GM10847 (cell line): ENCODE measurements around the gene CD2.

Source experiments
- POLR2A ChIP-seq: IDR thresholded peaks from 2 replicates; pipeline ENCODE4 v1.6.1; 2011; ENCODE audit not compliant: insufficient read length; ENCODE audit errors: extremely low read depth

CD2 gene

DNA sequence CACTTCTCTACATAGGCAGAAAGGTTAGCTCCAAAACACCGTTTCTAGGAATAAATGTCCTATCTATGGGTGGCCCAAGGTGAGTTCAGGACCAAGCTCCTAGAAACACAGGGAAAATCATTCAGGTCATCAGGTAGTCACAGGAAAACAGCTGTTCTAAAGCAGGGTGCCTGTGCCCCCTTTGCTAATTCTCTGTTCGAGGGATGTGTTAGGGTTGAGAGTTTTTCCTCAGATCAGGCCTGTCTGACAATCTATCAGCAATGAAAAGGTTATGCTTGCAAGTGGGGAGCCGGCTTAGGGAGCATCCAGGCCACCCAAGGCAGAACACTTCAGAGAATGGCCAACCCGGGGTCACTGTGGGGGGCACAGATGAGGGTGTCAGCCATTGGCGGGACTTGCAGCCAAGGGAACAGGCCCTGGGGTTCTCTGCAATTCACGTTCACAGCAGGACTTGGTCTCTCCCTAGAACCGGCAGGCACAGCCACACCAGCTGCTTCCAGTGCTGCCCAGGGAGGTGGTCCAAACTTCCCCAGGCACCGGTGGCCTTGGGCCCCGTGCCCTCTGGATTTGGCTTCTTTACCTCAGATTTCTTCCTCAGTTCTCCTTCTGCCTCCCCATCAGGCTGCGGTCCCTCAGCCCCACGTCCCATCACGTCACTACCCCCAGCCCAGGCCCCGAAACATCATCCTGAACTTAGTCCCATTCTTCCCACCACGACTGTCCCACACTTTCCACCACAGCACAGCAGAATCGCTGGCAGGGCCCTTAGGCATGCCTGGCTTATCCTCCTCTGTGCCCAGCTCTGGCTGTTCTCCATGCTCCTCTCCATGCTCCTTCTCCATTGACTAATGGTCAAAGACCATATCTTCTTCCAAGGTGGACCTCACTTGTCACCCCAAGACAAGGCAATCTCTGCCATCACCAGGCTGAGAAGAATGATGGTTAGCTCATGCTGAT lies 11.0 kb downstream of the CD2 start:
- TF ChIP-seq POLR2A = no peak

DNA sequence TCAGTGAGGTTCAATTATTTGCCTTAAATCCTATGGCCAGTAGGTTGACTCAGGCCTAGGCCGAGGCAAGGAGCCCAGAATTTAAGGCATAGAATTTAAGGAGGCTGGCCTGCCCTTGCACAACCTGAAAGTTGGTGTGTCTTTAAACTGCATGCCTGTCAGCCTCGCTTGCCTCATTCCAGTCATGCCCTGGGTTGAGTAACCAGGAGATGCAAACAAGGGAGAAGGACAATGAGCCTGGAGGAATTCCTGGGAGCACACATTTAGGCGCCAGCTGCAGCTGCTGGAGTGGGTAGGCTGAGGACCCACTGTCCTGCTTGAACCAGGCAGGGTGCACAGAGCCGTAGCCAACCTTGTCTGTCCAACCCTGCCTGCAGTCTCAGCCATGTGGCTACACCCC lies 11.7 kb downstream of the CD2 start:
- no peak for TF ChIP-seq POLR2A

DNA sequence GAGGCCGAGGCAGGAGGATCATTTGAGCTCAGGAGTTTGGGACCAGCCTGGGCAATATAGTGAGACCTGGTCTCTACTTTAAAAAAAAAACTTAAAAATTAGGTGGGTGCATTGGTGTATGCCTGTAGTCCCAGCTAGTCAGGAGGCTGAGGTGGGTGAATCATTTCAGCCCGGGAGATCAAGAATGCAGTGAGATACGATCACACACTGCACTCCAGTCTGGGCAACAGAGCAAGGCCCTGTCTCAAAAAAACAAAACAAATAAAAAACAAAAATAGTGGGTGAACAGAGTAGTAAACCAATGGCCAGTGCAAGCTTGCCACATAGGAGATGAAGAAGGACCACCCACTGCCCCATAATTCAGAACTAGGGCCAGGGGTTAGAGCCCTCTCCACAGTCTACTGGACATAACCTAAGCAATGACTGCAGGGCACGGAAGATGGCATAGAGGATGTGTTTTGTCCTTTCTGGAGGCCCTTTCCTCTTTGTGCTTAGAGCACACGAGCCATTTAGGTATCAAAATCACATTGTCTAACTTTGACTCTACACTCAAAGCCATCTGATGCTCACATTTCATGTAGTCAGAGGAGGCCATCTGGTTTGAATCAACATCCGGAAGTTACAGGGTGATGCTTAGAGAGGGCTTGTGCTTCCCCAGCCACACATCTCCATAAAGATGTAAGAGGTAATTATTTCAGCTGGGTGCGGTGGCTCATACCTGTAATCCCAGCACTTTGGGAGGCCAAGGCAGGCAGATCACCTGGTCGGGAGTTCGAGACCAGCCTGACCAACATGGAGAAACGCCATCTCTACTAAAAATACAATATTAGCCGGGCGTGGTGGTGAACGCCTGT lies 12.6 kb downstream of the CD2 start:
- no peak for TF ChIP-seq POLR2A

DNA sequence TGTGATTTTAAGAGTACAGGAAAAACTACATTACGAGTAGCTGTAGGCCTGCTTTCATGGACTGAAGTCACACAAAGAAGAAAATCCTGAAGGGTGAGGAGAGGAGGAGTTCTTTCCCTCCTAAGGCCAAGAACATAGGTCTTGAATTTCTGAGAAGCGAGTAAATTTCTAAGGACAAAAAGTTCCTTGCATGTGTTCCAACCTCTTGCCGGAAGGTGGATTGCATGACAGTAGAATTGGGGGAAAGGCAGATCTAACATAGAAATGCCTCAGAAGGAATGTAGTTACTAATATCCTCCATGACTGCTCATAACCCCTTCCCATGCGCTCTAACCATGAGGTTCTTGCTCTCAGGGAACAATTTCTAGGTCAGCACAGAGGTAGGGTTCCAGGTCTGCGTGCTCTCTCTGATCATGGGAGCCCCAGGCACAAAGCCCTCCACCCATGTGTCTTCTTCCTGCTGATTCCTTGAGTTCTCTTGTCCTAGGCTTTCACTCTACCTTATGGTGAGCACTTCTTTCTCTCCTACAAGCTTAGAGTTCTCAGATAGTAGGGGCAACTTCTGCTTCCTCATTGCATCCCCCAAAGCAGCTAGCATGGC lies 13.7 kb downstream of the CD2 start:
- TF ChIP-seq POLR2A = no peak

DNA sequence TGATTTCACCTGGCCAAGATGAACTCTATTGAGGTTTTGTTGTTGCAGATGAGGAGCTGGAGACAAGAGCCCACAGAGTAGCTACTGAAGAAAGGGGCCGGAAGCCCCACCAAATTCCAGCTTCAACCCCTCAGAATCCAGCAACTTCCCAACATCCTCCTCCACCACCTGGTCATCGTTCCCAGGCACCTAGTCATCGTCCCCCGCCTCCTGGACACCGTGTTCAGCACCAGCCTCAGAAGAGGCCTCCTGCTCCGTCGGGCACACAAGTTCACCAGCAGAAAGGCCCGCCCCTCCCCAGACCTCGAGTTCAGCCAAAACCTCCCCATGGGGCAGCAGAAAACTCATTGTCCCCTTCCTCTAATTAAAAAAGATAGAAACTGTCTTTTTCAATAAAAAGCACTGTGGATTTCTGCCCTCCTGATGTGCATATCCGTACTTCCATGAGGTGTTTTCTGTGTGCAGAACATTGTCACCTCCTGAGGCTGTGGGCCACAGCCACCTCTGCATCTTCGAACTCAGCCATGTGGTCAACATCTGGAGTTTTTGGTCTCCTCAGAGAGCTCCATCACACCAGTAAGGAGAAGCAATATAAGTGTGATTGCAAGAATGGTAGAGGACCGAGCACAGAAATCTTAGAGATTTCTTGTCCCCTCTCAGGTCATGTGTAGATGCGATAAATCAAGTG lies 14.3 kb downstream of the CD2 start:
- no peak for TF ChIP-seq POLR2A

DNA sequence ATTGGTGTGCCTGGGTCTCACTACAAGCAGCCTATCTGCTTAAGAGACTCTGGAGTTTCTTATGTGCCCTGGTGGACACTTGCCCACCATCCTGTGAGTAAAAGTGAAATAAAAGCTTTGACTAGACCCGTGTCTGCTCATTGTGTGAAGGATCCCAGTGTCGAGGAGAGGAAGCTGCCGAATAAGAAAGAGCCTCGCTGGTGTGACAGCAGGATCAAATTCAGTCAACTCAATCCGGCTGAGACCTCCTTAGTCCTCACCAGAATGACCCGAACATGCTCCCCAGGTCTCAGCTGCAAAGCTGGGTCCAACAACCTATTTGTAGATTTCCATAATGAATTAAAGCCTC lies 14.8 kb downstream of the CD2 start:
- no peak for TF ChIP-seq POLR2A

- TF ChIP-seq POLR2A = no peak
Observed at GRCh38 chr1:116769561-116769977, 15.3 kb downstream of the CD2 start.

DNA sequence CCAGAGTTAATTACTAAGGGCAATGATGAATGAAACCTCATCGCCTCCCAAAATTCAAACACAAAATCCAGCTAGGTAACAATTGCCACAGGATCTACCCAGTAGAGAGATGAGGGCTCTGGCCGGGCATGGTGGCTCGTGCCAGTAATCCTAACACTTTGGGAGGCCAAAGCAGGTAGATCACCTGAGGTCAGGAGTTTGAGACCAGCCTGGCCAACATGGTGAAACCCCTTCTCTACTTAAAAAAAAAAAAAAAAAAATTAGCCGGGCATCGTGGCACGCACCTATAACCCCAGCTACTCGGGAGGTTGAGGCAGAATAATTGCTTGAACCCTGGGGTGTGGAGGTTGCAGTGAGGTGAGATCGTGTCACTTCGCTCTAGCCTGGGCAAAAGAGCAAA lies 15.8 kb downstream of the CD2 start:
- no peak for TF ChIP-seq POLR2A

- no peak for TF ChIP-seq POLR2A
Observed at GRCh38 chr1:116770625-116771024, 16.4 kb downstream of the CD2 start.

DNA sequence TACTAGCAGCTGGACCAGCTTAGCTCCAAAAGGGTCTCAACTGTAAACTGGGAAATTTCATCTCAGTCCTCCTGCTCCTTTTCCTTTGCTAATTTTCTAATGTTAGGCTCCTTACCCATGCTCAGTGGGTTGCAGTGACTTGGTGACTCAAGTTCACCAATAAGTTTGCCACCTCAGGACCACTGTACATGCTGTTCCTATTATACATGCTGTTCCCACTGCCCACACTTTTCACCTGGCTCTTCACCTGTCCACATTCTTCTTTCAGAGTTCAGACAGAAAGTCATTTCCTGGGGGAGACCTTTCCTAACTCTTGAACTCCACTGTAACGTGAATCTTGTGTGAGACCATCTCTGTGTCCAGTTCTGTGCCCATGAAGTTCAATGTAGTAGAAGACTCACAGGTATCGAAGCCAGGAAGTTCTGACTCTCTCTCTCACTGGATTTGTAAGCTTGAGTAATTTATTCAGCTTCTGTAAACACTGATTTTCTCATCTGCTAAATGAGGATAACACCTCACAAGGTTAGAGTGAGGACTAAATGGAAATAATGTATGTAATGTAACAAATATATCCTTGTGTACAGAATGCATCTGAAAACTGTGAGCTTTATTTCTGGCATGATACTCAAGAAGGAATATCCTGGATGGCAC lies 17.9 kb downstream of the CD2 start:
- no peak for TF ChIP-seq POLR2A

- no peak for TF ChIP-seq POLR2A
Observed at GRCh38 chr1:116772648-116773045, 18.4 kb downstream of the CD2 start.

- TF ChIP-seq POLR2A = no peak
Observed at GRCh38 chr1:116775116-116775752, 21.0 kb downstream of the CD2 start.

DNA sequence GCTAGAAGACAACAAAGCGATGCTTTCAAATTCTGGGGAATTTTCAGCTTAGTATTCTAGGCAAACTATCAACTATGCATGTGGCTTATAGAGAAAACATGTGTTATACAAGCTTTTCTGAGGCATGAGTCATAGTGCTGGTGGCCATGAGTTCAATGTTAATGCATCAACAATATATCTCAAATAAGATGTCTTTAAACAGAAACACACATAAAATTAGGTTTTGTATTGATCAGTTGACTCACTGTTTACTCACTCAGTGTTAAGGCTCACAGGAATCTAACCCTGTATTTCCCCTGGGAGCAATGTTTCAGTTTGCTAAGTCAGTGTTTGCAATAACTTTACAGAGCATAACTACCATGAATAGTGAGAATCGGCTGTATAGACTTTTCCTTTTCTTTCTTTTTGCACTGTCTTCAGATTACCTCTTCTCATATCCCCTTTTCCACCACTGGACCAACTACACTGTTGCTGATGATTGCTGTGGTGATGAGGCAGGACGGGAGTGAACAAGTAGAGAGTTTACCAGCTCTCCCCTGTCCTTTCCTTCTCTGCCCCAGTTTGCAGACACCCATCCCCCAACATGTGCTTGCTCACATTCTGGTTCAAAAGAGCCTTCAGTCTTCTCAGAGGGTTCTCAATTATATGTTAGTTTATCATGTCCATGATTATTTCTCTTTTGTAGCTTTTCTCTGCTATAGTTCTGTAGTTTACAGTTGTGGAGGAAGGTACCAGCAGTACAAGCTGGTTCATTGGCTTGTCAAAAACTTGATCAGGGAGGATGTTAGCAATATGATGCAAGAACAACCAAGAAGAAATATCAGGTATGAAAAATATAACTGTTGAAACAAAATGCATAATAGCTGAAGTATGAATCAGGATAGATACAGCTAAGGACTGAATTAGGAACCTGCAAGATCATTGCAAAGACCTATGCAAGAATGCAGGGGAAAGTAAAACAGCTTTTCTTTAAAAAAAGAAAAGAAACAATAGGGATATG lies 23.9 kb downstream of the CD2 start:
- no peak for TF ChIP-seq POLR2A
